ENCODE measurements around the gene DENND5A. TPM values are rescaled to one million over a fixed set of nuclear protein-coding genes. Genes with fewer than 3 reads are reported as not detected.
"Not testable (repeated sequence)": the region's sequence is repeated elsewhere in the genome, so short reads cannot be mapped to it uniquely, and the experiment has no call there.

Gene DENND5A
- total and polyA plus RNA-seq, 3 donors from 2014 or later: 51.2 to 88.8 (median 73.6) TPM

GRCh38 chr11:9214765-9215164 lies 50.4 kb downstream of the DENND5A start:
- Histone ChIP-seq H3K27me3 (no peaks in the 10 kb centered on the region), H3K9me3 (no peaks in the 10 kb centered on the region), H3K27ac (no peak overlapping the region), H3K4me3 (no peak overlapping the region), H3K4me1 (no peaks in the 10 kb centered on the region), H3K36me3 (ENCODE audit: low read depth, missing control alignments) (no peaks in the 10 kb centered on the region)
- no peak for DNase-seq
- intact Hi-C loops (cut with DNase I; ENCODE audit: low total_unique reads): no loop called here
- TF ChIP-seq POLR2A (IDR thresholded peaks at IDR 0.05): no peak
- TF ChIP-seq CTCF (IDR thresholded peaks at IDR 0.05): no peak
- 91 to 97% methylated on average over 5 of the region's 5 CpGs for WGBS, 2 donors

DNA sequence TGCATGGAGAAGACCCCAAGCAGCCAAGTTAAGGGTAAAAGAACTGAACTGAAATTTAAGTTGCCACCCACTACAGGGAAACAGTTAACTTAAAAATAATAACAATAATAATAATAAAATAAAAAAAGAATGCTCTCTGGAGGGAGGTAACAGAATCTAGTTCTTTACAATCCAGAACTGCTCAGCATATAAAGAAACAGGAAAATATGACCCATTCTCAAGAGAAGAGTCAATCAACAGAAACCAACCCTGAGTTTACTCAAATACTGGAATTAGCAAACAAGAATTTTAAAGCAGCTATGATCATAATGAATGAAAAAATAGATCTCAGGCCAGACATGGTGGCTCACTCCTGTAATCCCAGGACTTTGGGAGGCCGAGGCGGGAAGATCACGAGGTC lies 53.8 kb downstream of the DENND5A start:
- 93 to 95% methylated on average over 3 of the region's 3 CpGs for WGBS, 2 donors
- no peak for TF ChIP-seq CTCF (IDR thresholded peaks at IDR 0.05)
- no peak for TF ChIP-seq POLR2A (IDR thresholded peaks at IDR 0.05)
- H3K36me3 ChIP-seq (ENCODE audit: low read depth, missing control alignments): no peaks in the 10 kb centered on the region
- no peaks in the 10 kb centered on the region for H3K4me1 ChIP-seq
- no peaks in the 10 kb centered on the region for H3K27me3 ChIP-seq
- no peak overlapping the region for H3K27ac ChIP-seq
- no peak for DNase-seq
- intact Hi-C loops (cut with DNase I; ENCODE audit: low total_unique reads): no loop called here
- no peaks in the 10 kb centered on the region for H3K9me3 ChIP-seq
- no peak overlapping the region for H3K4me3 ChIP-seq

DNA sequence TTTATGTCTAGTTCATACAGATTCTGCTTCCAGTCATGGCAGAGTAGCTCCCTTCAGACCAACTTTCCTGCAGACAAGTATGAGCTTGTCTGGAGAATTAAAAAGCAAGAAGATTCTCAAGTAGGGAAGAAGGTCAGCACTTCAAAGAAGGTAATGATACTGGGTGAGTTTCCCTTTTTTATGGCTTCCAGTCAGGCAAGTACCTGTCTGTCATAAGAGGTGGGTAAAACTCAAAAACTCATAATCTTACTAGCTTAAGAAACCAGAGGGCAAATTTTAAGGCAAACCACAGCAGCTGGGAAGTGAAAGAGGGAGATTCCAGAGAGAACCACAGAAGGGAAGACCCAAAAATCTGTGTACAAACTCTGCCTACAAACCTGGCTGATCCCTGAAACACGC lies 54.2 kb downstream of the DENND5A start:
- Histone ChIP-seq H3K4me3 (no peak overlapping the region), H3K27me3 (no peaks in the 10 kb centered on the region), H3K27ac (no peak overlapping the region), H3K4me1 (no peaks in the 10 kb centered on the region), H3K36me3 (ENCODE audit: low read depth, missing control alignments) (no peaks in the 10 kb centered on the region), H3K9me3 (no peaks in the 10 kb centered on the region)
- intact Hi-C loops (cut with DNase I; ENCODE audit: low total_unique reads): no loop called here
- TF ChIP-seq POLR2A (IDR thresholded peaks at IDR 0.05) (no peak), CTCF (IDR thresholded peaks at IDR 0.05) (no peak)
- no peak for DNase-seq
- 83 to 88% methylated on average over 1 of the region's 1 CpG for WGBS, 2 donors

DNA sequence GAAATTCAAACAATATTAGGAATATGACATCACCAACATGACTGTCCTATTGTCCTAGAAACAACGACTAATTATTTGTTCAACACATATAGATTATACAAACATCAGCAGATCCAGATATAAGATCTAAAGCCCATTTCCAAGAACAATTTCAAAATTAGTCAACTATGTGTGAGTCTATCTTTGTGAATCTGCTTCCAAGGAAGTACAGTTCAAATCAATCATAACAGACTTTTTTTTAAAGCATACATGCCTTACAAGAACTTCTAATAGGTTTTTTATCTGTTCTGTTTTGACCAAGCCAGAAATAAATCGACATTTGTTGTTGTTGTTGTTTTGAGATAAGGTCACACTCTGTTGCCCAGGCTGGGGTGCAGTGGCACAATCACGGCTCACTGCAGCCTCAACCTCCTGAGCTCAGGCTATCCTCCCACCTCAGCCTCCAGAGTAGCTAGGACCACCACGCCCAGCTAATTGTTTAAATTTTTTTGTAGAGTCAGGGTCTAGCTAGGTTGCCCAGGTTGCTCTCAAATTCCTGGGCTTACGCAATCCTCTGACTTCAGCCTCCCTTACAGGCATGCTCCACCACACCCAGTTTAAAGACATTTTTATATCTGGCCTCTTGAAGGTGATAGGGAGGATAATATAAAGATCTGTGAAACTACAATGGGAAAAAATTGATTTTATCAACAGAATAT lies 54.8 kb downstream of the DENND5A start:
- TF ChIP-seq POLR2A (IDR thresholded peaks at IDR 0.05): no peak
- no peak for TF ChIP-seq CTCF (IDR thresholded peaks at IDR 0.05)
- H3K9me3 ChIP-seq: no peaks in the 10 kb centered on the region

GRCh38 chr11:9209604-9210003 lies 55.5 kb downstream of the DENND5A start:
- 94 to 96% methylated on average over 4 of the region's 4 CpGs for WGBS, 2 donors
- H3K27ac ChIP-seq; H3K9me3 ChIP-seq; DNase-seq; H3K27me3 ChIP-seq; H3K4me1 ChIP-seq; H3K36me3 ChIP-seq (ENCODE audit: low read depth, missing control alignments); intact Hi-C loops (cut with DNase I; ENCODE audit: low total_unique reads); H3K4me3 ChIP-seq: not testable (repeated sequence)

More for the DNA sequence above, 54.8 kb downstream of the DENND5A start:
- no peak overlapping the region for H3K4me3 ChIP-seq
- no peak overlapping the region for H3K27ac ChIP-seq
- no peaks in the 10 kb centered on the region for H3K36me3 ChIP-seq (ENCODE audit: low read depth, missing control alignments)
- no peaks in the 10 kb centered on the region for H3K27me3 ChIP-seq
- no peaks in the 10 kb centered on the region for H3K4me1 ChIP-seq
- DNase-seq: no peak
- 80 to 86% methylated on average over 5 of the region's 5 CpGs for WGBS, 2 donors
- intact Hi-C loops (cut with DNase I; ENCODE audit: low total_unique reads): no loop called here
